ENCODE measurements around the gene ADGRB2.

GRCh38 chr1:31776032-31776431, 11.9 kb upstream of the ADGRB2 start:
- TF ChIP-seq, protein P1, sequence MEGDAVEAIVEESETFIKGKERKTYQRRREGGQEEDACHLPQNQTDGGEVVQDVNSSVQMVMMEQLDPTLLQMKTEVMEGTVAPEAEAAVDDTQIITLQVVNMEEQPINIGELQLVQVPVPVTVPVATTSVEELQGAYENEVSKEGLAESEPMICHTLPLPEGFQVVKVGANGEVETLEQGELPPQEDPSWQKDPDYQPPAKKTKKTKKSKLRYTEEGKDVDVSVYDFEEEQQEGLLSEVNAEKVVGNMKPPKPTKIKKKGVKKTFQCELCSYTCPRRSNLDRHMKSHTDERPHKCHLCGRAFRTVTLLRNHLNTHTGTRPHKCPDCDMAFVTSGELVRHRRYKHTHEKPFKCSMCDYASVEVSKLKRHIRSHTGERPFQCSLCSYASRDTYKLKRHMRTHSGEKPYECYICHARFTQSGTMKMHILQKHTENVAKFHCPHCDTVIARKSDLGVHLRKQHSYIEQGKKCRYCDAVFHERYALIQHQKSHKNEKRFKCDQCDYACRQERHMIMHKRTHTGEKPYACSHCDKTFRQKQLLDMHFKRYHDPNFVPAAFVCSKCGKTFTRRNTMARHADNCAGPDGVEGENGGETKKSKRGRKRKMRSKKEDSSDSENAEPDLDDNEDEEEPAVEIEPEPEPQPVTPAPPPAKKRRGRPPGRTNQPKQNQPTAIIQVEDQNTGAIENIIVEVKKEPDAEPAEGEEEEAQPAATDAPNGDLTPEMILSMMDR (IDR thresholded peaks at IDR 0.05): no peak
- TF ChIP-seq POLR2A (IDR thresholded peaks at IDR 0.05): no peak
